BJ (cell line): ENCODE results near the gene TMED3. TPM values are rescaled to one million over a fixed set of nuclear protein-coding genes. Genes with fewer than 3 reads are reported as not detected.
A peak's percentile ranks its signal among the peaks of the same experiment; 100 is the strongest.

Experiments
- CTCF ChIA-PET: fragments of 350-600 bp; formaldehyde crosslinking; extraction: SDS; loops from one replicate; lab custom pipeline; 2021; ENCODE audit warnings: antibody characterized with exemption, inconsistent platforms; lab: Yijun Ruan, JAX
- POLR2A ChIA-PET: fragments of 300-600 bp; sonication (Branson Sonifier 250); formaldehyde crosslinking; extraction: SDS; loops from one replicate; lab custom pipeline; 2021; ENCODE audit warnings: antibody characterized with exemption; lab: Charles Lee
- DNase-seq: peaks from one replicate; pipeline ENCODE4 v3.0.0-alpha.2; 2011; ENCODE audit warnings: low read depth
- H3K27me3 ChIP-seq: 2 replicates; pipeline ENCODE4 v1.6.0; 2011; ENCODE audit warnings: low read length; ENCODE audit not compliant: control insufficient read depth, insufficient read depth
- H3K36me3 ChIP-seq: 2 replicates; pipeline ENCODE4 v1.5.1; 2011; ENCODE audit warnings: low read length; ENCODE audit not compliant: control insufficient read depth, insufficient read depth
- H3K4me3 ChIP-seq: 2 replicates; pipeline ENCODE4 v1.5.1; 2011; ENCODE audit warnings: low read depth, mild to moderate bottlenecking, control low read depth, low read length
- CTCF ChIP-seq: IDR thresholded peaks from 2 replicates; pipeline ENCODE4 v1.5.1; 2011; ENCODE audit warnings: low read depth, mild to moderate bottlenecking, control low read depth, inconsistent platforms, low read length, moderate library complexity; ENCODE audit not compliant: insufficient read depth
- polyA plus RNA-seq: library from polyadenylated mRNA; depleted of rRNA; stranded (reverse); fragments of >200 nt; gene quantifications from 2 replicates; pipeline ENCODE4 v1.2.3, GENCODE V29; 2011

The TMED3 gene
- polyA plus RNA-seq, 1 experiment: 366 TPM

GRCh38 chr15:79322945-79323344 is 12.0 kb downstream of the TMED3 start:
- Histone ChIP-seq H3K36me3 (peaks cover 21% of the 10 kb centered on the region), H3K4me3 (no peak overlapping the region), H3K27me3 (no peaks in the 10 kb centered on the region)
- ChIA-PET CTCF (interaction anchor here (1.0 kb wide), 1 partner anchor 8 kb away, joined by 4 read pairs; no protein-coding TSS in a partner anchor), POLR2A (no interaction called here)
- TF ChIP-seq CTCF: no peak
- DNase-seq: no peak

DNA sequence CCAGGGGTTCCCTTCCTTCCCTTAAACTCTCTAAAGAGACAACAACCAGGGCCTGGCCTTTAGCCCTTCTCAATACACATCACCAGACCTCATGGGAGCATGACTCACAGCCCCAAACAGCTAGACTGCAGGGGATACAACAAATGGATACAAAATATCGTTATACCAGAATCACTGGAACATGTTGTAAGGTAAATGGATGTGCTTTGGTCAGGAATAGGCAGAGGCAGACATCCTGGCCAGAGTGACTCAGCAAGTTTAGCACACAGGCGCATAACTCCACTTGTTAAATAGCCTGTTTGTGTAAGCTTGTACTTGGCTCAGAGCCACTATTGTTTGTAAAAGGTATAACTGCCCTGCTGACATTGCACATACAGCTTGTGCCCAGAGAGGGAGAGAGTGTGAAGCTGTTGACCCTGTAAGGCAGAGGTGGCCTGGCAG is 18.3 kb downstream of the TMED3 start:
- H3K27me3 ChIP-seq: no peaks in the 10 kb centered on the region
- TF ChIP-seq CTCF: no peak
- H3K36me3 ChIP-seq: peaks cover 3% of the 10 kb centered on the region
- ChIA-PET CTCF (interaction anchor here (1.2 to 4.2 kb wide), 3 partner anchors 8 to 51 kb away, joined by 3 to 14 read pairs (median 12); no protein-coding TSS in a partner anchor), POLR2A (no interaction called here)
- H3K4me3 ChIP-seq: no peak overlapping the region
- no peak for DNase-seq

- CTCF ChIA-PET: interaction anchor here (0.9 kb wide), 1 partner anchor 520 kb away, joined by 3 read pairs; no protein-coding TSS in a partner anchor
- no peaks in the 10 kb centered on the region for H3K27me3 ChIP-seq
- H3K4me3 ChIP-seq: no peak overlapping the region
- POLR2A ChIA-PET: no interaction called here
- no peaks in the 10 kb centered on the region; the same call in 1 of the 2 replicates for H3K36me3 ChIP-seq
- no peak for DNase-seq
- TF ChIP-seq CTCF: no peak
Measured at GRCh38 chr15:79332824-79333510, 22.1 kb downstream of the TMED3 start.

DNA sequence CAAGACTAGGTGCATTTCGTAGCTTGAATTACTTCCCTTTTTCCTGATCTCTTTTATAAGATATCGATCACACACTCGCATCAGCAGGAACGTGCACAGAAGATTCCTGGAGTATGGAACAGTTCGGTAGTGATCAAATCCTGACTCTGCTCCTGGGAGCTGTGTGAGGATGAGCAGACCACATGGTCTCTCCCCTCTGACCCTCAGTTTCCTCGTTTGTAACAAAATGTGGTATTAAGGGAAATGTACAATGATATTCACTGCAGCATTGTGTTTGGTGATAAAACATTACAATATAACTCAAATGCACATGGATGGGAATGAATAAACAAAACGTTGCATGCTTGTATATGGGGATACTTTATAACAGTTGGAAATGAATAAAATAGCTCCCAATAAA is 26.7 kb downstream of the TMED3 start:
- no peak overlapping the region for H3K4me3 ChIP-seq
- ChIA-PET CTCF (interaction anchor here (0.6 to 3.1 kb wide), 9 partner anchors 10 to 729 kb away, joined by 3 to 17 read pairs (median 3); no protein-coding TSS in a partner anchor), POLR2A (no interaction called here)
- H3K27me3 ChIP-seq: no peaks in the 10 kb centered on the region
- no peaks in the 10 kb centered on the region; the same call in 1 of the 2 replicates for H3K36me3 ChIP-seq
- TF ChIP-seq CTCF: no peak
- DNase-seq: no peak

- peak; percentile 16 for DNase-seq
- POLR2A ChIA-PET: interaction anchor here (0.7 kb wide), 1 partner anchor 42 kb away, joined by 3 read pairs; no protein-coding TSS in a partner anchor
- TF ChIP-seq CTCF: peak; percentile 91
- CTCF ChIA-PET: interaction anchor here (0.6 to 3.3 kb wide), 41 partner anchors 8 to 1440 kb away, joined by 3 to 46 read pairs (median 5); partner anchors contain the start of gene CEMIP
- no peaks in the 10 kb centered on the region for H3K27me3 ChIP-seq
- H3K36me3 ChIP-seq: no peaks in the 10 kb centered on the region
- no peak overlapping the region for H3K4me3 ChIP-seq
Measured at GRCh38 chr15:79339588-79340314, 28.8 kb downstream of the TMED3 start.
